GM23338 (cell line): ENCODE results near the gene BMP8A. TPM values are rescaled to one million over a fixed set of nuclear protein-coding genes. Genes with fewer than 3 reads are reported as not detected.

Experiments
- ATAC-seq: fragments of 200-7000 bp; cut with Tn5 transposase; 3 replicates; pipeline ENCODE4 v1.9.1; 2020
- DNase-seq: peaks from one replicate; pipeline ENCODE4 v3.0.0-alpha.2; 2015; ENCODE audit warnings: low spot score
- H2AFZ ChIP-seq: fragments of 200-600 bp; sonication (generic); 2 replicates; pipeline ENCODE4 v1.8.0; 2016; ENCODE audit warnings: antibody characterized with exemption, mild to moderate bottlenecking, moderate library complexity
- H3F3A ChIP-seq: fragments of 200-600 bp; sonication (generic); replicated peaks from 2 replicates; pipeline ENCODE4 v1.8.0; 2017; ENCODE audit warnings: antibody characterized with exemption, mixed run types, low read depth
- H3K27ac ChIP-seq: fragments of 200-600 bp; sonication (generic); 2 replicates; pipeline ENCODE4 v1.6.1; 2016; ENCODE audit warnings: low read depth
- H3K27me3 ChIP-seq: fragments of 200-600 bp; sonication (generic); 2 replicates; pipeline ENCODE4 v1.8.0; 2016; ENCODE audit warnings: mild to moderate bottlenecking, mixed run types, moderate library complexity; ENCODE audit not compliant: insufficient read depth
- H3K36me3 ChIP-seq: fragments of 200-600 bp; sonication (generic); 2 replicates; pipeline ENCODE4 v1.8.0; 2016; ENCODE audit warnings: mild to moderate bottlenecking; ENCODE audit not compliant: insufficient read depth
- H3K4me1 ChIP-seq: fragments of 200-600 bp; sonication (generic); 2 replicates; pipeline ENCODE4 v1.8.0; 2016; ENCODE audit warnings: mild to moderate bottlenecking, moderate library complexity; ENCODE audit not compliant: insufficient read depth
- H3K4me2 ChIP-seq: fragments of 200-600 bp; sonication (generic); 2 replicates; pipeline ENCODE4 v1.7.1; 2017; ENCODE audit warnings: mixed run types
- H3K4me3 ChIP-seq: fragments of 200-600 bp; sonication (generic); 2 replicates; pipeline ENCODE4 v1.6.1; 2016; ENCODE audit warnings: mixed run types
- H3K79me2 ChIP-seq: fragments of 200-600 bp; sonication (generic); replicated peaks from 2 replicates; pipeline ENCODE4 v1.8.0; 2017; ENCODE audit warnings: mild to moderate bottlenecking; ENCODE audit not compliant: insufficient read depth
- H3K9me2 ChIP-seq: fragments of 200-600 bp; sonication (generic); 2 replicates; pipeline ENCODE4 v1.8.0; 2017; ENCODE audit not compliant: insufficient read depth
- H4K20me1 ChIP-seq: fragments of 200-600 bp; sonication (generic); replicated peaks from 2 replicates; pipeline ENCODE4 v1.8.0; 2017; ENCODE audit warnings: mild to moderate bottlenecking; ENCODE audit not compliant: insufficient read depth
- H3K27ac Mint-ChIP-seq: 2 replicates; pipeline ENCODE4 v1.8.0; 2020; ENCODE audit warnings: inconsistent platforms, mild to moderate bottlenecking, moderate library complexity, mixed read lengths
- H3K27me3 Mint-ChIP-seq: 3 replicates; pipeline ENCODE4 v1.8.0; 2022; ENCODE audit warnings: low read depth, mild to moderate bottlenecking, moderate library complexity, mixed read lengths, inconsistent platforms; ENCODE audit not compliant: insufficient read depth, poor library complexity
- H3K36me3 Mint-ChIP-seq: 3 replicates; pipeline ENCODE4 v1.8.0; 2021; ENCODE audit warnings: low read depth, mild to moderate bottlenecking, inconsistent platforms, moderate library complexity, mixed read lengths
- H3K4me1 Mint-ChIP-seq: 3 replicates; pipeline ENCODE4 v1.8.0; 2020; ENCODE audit warnings: mild to moderate bottlenecking, inconsistent platforms, mixed read lengths
- H3K4me3 Mint-ChIP-seq: 3 replicates; pipeline ENCODE4 v1.8.0; 2021; ENCODE audit warnings: moderate library complexity, mild to moderate bottlenecking, inconsistent platforms, mixed read lengths
- H3K9me3 Mint-ChIP-seq: 3 replicates; pipeline ENCODE4 v1.8.0; 2020; ENCODE audit warnings: moderate library complexity, mild to moderate bottlenecking, inconsistent platforms, mixed read lengths
- CREB1 ChIP-seq: fragments of 250-450 bp; sonication (Bioruptor Pico); IDR thresholded peaks from 2 replicates; pipeline ENCODE4 v1.5.0; 2020; ENCODE audit warnings: low read depth, mild to moderate bottlenecking, moderate library complexity
- EZH2 ChIP-seq: fragments of 200-600 bp; sonication (generic); IDR thresholded peaks from one replicate; pipeline ENCODE4 v1.8.0; 2017; ENCODE audit warnings: antibody characterized with exemption, mild to moderate bottlenecking, low read depth; ENCODE audit not compliant: unreplicated experiment
- EZH2phosphoT487 ChIP-seq: fragments of 200-600 bp; sonication (generic); IDR thresholded peaks from one replicate; pipeline ENCODE4 v1.8.1; 2018; ENCODE audit warnings: antibody characterized with exemption; ENCODE audit not compliant: unreplicated experiment
- NANOG ChIP-seq: IDR thresholded peaks from 2 replicates; pipeline ENCODE4 v1.6.1; 2016; ENCODE audit warnings: antibody characterized with exemption, borderline replicate concordance
- POLR2AphosphoS5 ChIP-seq: IDR thresholded peaks from 2 replicates; pipeline ENCODE4 v1.6.1; 2016; ENCODE audit warnings: antibody characterized with exemption, low read depth
- long read RNA-seq: library from polyadenylated mRNA; unstranded; transcript quantifications from one replicate; pipeline ENCODE4 v2.0.0, GENCODE V29; 2020; ENCODE audit not compliant: unreplicated experiment
- polyA plus RNA-seq: library from polyadenylated mRNA; unstranded; fragments of >200 nt; fragmentation: Nextera tagmentation; extraction: Ambion mirVana; gene quantifications from 2 replicates; pipeline ENCODE4 v1.2.1, GENCODE V29; 2016
- total RNA-seq: library from RNA; depleted of rRNA; stranded (reverse); fragments of >200 nt; shearing (Covaris generic); gene quantifications from 2 replicates; pipeline ENCODE4 v1.2.3, GENCODE V29; 2014; rRNA removed
- TF ChIP-seq, protein P1 (sequence below): IDR thresholded peaks from 2 replicates; pipeline ENCODE4 v1.6.1; 2016; ENCODE audit warnings: antibody characterized with exemption
- TF ChIP-seq, protein P2 (sequence below), 2 experiments: fragments of 200-600 bp in 1 of 2; sonication (generic) in 1 of 2; conservative IDR thresholded peaks; 2 replicates each; pipeline versions ENCODE4 v1.5.1 to v1.6.1; 2016 to 2017; ENCODE audit warnings: antibody characterized with exemption in 2 of 2, low read depth in 2 of 2, mild to moderate bottlenecking in 2 of 2, moderate library complexity in 1 of 2
- TF ChIP-seq, protein P3 (sequence below): IDR thresholded peaks from one replicate; pipeline ENCODE4 v1.6.1; 2018; ENCODE audit warnings: antibody characterized with exemption; ENCODE audit not compliant: unreplicated experiment

BMP8A gene, protein sequence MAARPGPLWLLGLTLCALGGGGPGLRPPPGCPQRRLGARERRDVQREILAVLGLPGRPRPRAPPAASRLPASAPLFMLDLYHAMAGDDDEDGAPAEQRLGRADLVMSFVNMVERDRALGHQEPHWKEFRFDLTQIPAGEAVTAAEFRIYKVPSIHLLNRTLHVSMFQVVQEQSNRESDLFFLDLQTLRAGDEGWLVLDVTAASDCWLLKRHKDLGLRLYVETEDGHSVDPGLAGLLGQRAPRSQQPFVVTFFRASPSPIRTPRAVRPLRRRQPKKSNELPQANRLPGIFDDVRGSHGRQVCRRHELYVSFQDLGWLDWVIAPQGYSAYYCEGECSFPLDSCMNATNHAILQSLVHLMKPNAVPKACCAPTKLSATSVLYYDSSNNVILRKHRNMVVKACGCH
- total RNA-seq (0.63 and 1.3 TPM in 2 replicates), polyA plus RNA-seq (0.34 TPM in 1 of 2 replicates, not detected in the other)
- long read RNA-seq, partial matches to known transcripts = 0 of 1 reads
- long read RNA-seq, other reads (novel, unspliced or antisense) = 1 of 1 reads

DNA sequence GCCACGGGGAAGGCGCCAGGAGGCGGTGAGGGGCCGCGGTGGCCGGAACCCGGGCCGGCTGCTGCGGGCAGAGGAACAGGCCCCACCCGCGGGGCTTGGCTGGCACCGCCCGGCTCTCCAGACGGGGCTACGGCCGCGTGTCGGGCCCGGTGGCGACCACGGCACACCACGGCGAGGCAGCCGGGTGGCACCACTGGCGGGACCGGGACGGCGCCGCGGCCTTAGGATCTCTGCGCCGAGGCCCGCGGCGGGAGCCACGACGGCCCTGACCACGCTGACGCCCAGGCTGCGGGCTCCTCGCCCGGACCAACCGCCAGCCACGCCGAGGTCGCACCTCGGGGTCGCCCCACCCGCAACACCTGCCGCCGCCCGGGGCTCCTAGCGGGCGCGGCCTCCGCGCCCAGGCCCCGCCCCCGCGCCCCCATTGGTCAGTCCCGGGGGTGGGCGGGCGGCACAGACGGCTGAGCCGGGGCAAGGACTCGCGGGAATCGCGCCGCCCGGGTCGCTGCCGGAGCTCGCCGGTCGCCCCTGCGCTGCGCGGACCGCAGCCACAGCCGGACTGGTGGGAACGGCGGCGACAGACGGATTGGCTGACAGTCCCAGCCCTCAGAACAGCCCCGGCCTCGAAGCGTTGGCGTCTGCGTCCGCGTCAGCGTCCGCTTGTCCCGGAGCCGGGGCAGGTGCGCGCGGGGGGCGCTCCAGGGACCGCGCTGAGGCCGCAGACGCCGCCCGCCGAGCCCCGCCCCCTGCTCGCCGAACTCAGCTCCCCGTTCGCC is at the start of gene BMP8A:
TSS of gene BMP8A (plus strand) at position 491 of the 776 bp plus-strand sequence. CDS start 356 bp downstream, outside the sequence.
- peaks cover 58% of the 10 kb centered on the region for H3K27me3 ChIP-seq

More for the DNA sequence above, at the start of gene BMP8A:
- no peaks in the 10 kb centered on the region for H3K9me3 Mint-ChIP-seq
- Histone ChIP-seq H3K9me2 (no peaks in the 10 kb centered on the region), H3K4me3 (peak within 1 kb of the TSS; percentile 67), H3F3A (peaks cover 8% of the 10 kb centered on the region), H3K79me2 (no peaks in the 10 kb centered on the region), H3K4me1 (no peaks in the 10 kb centered on the region), H4K20me1 (peaks cover 5% of the 10 kb centered on the region; the same call in 1 of the 2 replicates), H3K4me2 (peak within 1 kb of the TSS; percentile 78), H2AFZ (peak within 1 kb of the TSS; percentile 59; the same call in 1 of the 2 replicates), H3K36me3 (peaks cover 12% of the 10 kb centered on the region), H3K27ac (no peak within 1 kb of the TSS)
- peaks cover 2% of the 10 kb centered on the region; the same call in 2 of the 3 replicates for H3K4me1 Mint-ChIP-seq
- H3K27me3 Mint-ChIP-seq = peaks cover 46% of the 10 kb centered on the region
- H3K36me3 Mint-ChIP-seq = peaks cover 9% of the 10 kb centered on the region; the same call in 1 of the 3 replicates
- ATAC-seq (peak; percentile 76), DNase-seq (peak; percentile 88)
- no peak within 1 kb of the TSS for H3K27ac Mint-ChIP-seq
- TF ChIP-seq CREB1 (CRISPR knock-in tag) = no peak
- TF ChIP-seq, protein P1, sequence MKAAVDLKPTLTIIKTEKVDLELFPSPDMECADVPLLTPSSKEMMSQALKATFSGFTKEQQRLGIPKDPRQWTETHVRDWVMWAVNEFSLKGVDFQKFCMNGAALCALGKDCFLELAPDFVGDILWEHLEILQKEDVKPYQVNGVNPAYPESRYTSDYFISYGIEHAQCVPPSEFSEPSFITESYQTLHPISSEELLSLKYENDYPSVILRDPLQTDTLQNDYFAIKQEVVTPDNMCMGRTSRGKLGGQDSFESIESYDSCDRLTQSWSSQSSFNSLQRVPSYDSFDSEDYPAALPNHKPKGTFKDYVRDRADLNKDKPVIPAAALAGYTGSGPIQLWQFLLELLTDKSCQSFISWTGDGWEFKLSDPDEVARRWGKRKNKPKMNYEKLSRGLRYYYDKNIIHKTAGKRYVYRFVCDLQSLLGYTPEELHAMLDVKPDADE = no peak
- TF ChIP-seq POLR2AphosphoS5 = peak; percentile 40; the same call in 1 of the 2 replicates
- no peak for TF ChIP-seq NANOG
- TF ChIP-seq EZH2phosphoT487 = no peak
- TF ChIP-seq EZH2 = no peak
- TF ChIP-seq, protein P2, sequence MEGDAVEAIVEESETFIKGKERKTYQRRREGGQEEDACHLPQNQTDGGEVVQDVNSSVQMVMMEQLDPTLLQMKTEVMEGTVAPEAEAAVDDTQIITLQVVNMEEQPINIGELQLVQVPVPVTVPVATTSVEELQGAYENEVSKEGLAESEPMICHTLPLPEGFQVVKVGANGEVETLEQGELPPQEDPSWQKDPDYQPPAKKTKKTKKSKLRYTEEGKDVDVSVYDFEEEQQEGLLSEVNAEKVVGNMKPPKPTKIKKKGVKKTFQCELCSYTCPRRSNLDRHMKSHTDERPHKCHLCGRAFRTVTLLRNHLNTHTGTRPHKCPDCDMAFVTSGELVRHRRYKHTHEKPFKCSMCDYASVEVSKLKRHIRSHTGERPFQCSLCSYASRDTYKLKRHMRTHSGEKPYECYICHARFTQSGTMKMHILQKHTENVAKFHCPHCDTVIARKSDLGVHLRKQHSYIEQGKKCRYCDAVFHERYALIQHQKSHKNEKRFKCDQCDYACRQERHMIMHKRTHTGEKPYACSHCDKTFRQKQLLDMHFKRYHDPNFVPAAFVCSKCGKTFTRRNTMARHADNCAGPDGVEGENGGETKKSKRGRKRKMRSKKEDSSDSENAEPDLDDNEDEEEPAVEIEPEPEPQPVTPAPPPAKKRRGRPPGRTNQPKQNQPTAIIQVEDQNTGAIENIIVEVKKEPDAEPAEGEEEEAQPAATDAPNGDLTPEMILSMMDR (conservative IDR thresholded peaks at IDR 0.05; ENCODE audit: low read depth in 2 of 2) = 0 out of 4 replicates have a peak, but pooled peaks of 1 of the 2 experiments have one; percentile 6
- TF ChIP-seq, protein P3, sequence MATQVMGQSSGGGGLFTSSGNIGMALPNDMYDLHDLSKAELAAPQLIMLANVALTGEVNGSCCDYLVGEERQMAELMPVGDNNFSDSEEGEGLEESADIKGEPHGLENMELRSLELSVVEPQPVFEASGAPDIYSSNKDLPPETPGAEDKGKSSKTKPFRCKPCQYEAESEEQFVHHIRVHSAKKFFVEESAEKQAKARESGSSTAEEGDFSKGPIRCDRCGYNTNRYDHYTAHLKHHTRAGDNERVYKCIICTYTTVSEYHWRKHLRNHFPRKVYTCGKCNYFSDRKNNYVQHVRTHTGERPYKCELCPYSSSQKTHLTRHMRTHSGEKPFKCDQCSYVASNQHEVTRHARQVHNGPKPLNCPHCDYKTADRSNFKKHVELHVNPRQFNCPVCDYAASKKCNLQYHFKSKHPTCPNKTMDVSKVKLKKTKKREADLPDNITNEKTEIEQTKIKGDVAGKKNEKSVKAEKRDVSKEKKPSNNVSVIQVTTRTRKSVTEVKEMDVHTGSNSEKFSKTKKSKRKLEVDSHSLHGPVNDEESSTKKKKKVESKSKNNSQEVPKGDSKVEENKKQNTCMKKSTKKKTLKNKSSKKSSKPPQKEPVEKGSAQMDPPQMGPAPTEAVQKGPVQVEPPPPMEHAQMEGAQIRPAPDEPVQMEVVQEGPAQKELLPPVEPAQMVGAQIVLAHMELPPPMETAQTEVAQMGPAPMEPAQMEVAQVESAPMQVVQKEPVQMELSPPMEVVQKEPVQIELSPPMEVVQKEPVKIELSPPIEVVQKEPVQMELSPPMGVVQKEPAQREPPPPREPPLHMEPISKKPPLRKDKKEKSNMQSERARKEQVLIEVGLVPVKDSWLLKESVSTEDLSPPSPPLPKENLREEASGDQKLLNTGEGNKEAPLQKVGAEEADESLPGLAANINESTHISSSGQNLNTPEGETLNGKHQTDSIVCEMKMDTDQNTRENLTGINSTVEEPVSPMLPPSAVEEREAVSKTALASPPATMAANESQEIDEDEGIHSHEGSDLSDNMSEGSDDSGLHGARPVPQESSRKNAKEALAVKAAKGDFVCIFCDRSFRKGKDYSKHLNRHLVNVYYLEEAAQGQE = no peak
- peak within 1 kb of the TSS; percentile 78 for H3K4me3 Mint-ChIP-seq
